ENCODE results near the gene HARS1.
A peak's percentile ranks its signal among the peaks of the same experiment; 100 is the strongest.
"Not testable (repeated sequence)": the region's sequence is repeated elsewhere in the genome, so short reads cannot be mapped to it uniquely, and the experiment has no call there.

HARS1 gene, protein sequence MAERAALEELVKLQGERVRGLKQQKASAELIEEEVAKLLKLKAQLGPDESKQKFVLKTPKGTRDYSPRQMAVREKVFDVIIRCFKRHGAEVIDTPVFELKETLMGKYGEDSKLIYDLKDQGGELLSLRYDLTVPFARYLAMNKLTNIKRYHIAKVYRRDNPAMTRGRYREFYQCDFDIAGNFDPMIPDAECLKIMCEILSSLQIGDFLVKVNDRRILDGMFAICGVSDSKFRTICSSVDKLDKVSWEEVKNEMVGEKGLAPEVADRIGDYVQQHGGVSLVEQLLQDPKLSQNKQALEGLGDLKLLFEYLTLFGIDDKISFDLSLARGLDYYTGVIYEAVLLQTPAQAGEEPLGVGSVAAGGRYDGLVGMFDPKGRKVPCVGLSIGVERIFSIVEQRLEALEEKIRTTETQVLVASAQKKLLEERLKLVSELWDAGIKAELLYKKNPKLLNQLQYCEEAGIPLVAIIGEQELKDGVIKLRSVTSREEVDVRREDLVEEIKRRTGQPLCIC

DNA sequence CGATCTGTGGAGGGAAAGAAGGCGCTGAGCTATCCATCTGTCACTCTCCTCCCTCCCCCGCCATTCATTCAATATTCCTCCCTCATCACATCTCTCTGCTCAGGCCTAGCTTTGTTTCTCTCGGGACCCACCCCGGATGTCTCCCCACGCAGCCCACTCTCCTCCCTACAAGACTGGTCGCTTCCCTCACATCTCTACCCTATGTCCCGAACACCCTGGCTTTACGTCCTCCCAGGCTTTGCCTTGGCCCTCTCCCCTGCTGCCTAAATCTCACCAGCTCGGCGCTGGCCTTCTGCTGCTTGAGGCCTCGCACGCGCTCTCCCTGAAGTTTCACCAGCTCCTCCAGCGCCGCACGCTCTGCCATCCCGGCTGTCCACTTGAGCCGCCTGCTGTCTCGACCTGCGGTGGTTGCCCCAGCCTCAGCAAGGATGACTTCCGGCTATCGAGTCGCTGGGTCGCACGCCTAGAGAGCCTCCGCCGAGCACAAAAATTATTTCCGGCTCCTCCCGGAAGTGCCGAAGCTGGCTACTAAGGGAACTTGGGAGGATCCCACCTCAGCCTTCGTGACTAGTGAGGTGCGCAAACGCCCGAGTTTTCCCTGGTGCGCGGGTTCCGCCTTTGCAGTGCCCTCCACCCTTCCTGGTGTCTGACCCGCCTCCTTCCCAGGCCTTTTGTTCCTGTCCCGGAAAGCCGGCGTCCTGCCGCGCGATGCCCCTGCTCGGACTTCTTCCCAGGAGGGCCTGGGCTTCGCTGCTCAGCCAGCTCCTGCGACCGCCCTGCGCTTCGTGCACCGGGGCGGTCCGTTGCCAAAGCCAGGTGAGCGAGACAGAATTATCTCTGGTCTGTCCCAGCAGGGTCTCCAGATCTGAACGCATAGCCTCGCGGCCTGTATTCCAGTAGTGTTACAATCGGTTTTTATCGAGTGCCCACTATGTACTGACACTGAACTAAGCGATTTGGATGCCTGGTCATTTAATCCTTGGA is at the start of gene HARS1, which contains the start of gene HARS2:
Gene HARS1 (minus strand): TSS at position 430 of the 984 bp plus-strand sequence. CDS start 66 bp downstream, at position 364.
Gene HARS2 (plus strand): TSS at position 515 of the 984 bp plus-strand sequence. CDS start 194 bp downstream, at position 709.
- DNase-seq (ENCODE audit: low spot score) = peak; percentile 97

DNA sequence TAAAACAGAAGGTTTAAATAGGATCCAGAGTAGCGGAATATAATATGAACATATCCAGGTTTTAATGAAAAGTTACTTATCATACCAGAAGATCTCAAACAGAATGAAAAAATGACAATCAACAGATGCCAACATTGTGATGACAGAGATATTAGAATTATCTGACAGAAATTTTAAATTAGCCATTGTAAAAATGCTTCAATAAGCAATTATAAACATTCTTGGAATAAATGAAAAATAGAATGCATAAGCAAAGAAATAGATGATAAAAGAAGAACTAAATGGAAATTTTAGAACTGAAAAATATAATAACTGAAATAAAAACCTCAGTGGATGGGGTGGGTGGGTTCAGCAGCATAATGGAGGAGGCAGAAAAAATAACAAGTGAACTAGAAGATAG is 46.3 kb upstream of the HARS1 start:
- DNase-seq (ENCODE audit: low spot score) = no peak

- peak; percentile 22 for DNase-seq (ENCODE audit: low spot score)
Measured at GRCh38 chr5:140734354-140734753, 43.2 kb upstream of the HARS1 start.

GRCh38 chr5:140733098-140733497 is 41.9 kb upstream of the HARS1 start:
- no peak for DNase-seq (ENCODE audit: low spot score)

GRCh38 chr5:140725799-140726471 is 34.8 kb upstream of the HARS1 start:
- peak; percentile 65 for DNase-seq (ENCODE audit: low spot score)

DNA sequence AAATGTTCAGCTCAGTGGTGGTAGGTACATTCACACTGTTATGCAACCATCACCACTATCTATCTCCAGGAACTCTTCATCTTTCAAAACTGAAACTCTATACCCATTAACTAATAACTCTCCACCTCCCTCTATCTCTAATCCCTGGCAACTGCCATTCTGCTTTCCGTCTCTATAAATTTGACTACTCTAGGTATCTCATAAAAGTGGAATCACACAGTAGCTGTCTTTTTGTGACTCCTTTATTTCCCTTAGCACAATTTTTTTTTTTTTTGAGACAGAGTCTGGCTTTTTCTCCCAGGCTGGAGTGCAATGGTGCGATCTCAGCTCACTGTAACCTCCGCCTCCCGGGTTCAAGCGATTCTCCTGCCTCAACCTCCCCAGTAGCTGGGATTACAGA is 30.2 kb upstream of the HARS1 start:
- not testable (repeated sequence) for DNase-seq (ENCODE audit: low spot score)

DNA sequence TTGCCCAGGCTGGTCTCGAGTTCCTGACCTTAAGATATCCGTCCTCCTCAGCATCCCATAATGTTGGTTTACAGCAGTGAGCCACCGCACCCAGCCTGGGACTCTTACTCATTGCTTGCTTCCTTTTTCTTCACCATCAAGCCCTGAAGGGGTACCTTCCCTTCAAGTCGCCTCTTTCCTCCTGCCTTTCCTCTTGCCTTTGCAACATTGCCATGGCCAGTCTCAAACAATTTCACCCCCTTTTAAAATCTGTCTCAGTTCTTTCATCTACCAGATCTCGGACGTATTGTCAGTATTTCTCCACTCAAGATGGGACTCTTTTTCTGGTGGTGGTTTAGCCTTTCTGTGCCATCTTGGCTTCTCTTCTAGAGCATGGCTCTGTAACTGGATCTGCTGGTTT is 29.6 kb upstream of the HARS1 start:
- DNase-seq (ENCODE audit: low spot score) = not testable (repeated sequence)

- no peak for DNase-seq (ENCODE audit: low spot score)
Measured at GRCh38 chr5:140718266-140718592, 27.1 kb upstream of the HARS1 start.

GRCh38 chr5:140716238-140716637 is 25.1 kb upstream of the HARS1 start:
- not testable (repeated sequence) for DNase-seq (ENCODE audit: low spot score)

GRCh38 chr5:140713562-140714094 is 22.5 kb upstream of the HARS1 start:
- no peak for DNase-seq (ENCODE audit: low spot score)

DNA sequence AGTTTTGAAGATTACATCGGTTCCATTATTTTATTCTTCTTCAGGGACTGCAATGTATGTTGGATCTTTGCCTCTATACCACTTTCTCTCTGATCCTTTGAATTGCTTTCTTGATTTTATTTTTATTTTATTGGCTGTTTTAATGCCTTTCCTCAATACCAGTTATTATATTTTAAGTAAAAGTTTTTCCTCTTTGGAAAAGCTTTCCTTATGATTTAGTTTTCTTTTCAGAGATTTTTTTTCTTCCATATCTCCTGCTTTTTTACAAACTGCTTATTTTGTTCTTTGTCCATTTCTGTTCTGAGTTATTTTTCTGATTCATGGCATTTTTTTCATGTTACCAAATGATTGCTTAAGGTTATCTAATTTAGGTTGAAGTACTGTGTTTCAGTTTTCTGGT is 20.6 kb upstream of the HARS1 start:
- DNase-seq (ENCODE audit: low spot score) = no peak

DNA sequence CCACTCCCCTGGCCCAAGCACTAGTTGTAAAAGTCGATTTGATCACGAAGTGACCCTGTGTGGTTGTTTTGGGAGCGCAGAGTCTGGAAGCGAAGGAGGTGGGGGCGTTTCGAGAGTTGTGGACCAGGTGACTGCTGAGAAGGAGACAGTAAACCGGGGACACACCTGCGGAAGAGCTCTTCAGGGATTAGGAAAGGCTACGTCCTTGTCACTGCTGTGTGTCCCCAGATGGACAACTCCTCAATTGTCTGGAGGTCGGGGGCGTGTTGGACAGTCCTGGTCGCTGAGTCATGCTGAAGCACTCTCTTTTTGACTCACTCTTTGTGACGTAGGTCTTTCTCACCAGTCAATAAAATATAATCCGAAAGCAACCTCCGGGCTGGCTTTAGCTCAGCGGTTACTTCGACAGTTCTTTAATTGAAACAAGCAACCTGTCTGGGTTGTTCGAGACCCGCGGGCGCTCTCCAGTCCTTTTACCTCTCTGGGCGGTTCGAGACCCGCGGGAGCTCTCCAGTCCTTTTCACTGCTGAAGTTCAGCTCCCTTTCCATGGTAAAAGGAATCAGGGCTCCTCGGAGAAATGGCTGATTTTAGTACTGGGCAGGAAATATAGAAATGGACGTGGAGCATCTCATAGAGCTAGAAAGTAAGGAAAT is 19.9 kb upstream of the HARS1 start:
- DNase-seq (ENCODE audit: low spot score) = peak; percentile 93

GRCh38 chr5:140708787-140709186 is 17.6 kb upstream of the HARS1 start:
- DNase-seq (ENCODE audit: low spot score) = not testable (repeated sequence)

GRCh38 chr5:140707812-140708211 is 16.6 kb upstream of the HARS1 start:
- DNase-seq (ENCODE audit: low spot score) = no peak

- DNase-seq (ENCODE audit: low spot score) = peak; percentile 100
Measured at GRCh38 chr5:140700177-140701144, 9.3 kb upstream of the HARS1 start, which contains the start of gene ZMAT2. TSS of gene ZMAT2 (plus strand) at chr5:140700447. CDS start at chr5:140700461, 14 bp downstream.

- DNase-seq (ENCODE audit: low spot score) = no peak
Measured at GRCh38 chr5:140696891-140697492, 5.8 kb upstream of the HARS1 start.

- no peak for DNase-seq (ENCODE audit: low spot score)
Measured at GRCh38 chr5:140694276-140694675, 3.1 kb upstream of the HARS1 start.

- no peak for DNase-seq (ENCODE audit: low spot score)
Measured at GRCh38 chr5:140690376-140690932, 716 bp downstream of the HARS1 start.

DNA sequence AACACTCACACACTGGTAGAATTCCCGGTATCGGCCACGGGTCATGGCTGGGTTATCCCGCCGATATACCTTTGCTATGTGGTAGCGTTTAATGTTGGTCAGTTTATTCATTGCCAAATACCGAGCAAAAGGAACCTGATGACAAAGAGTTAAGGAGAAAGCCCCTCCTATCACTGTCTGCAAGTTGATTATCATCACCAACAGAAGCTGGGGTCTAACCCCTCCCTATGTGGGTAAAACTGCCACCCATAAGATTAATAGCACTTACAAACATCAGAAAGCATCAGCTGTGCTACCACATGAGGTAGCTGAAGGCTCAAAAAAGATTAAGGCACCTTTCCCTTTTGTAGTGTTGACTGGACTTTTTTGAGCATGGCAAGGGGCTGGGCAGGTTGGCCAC is 12.2 kb downstream of the HARS1 start:
- DNase-seq (ENCODE audit: low spot score) = no peak

Data from cerebellar cortex (tissue), 1 donor.